Stimulated activated CD4-positive, alpha-beta T cell treated with anti-CD3 and anti-CD28 coated beads, Interleukin-2, amount 100 ng/mL, for 24 hours (primary cell): Measurements from ENCODE around the gene FHOD3.

ENCODE experiments used
- DNase-seq, 2 donors: peaks; one replicate each; pipeline ENCODE4 v3.0.0-alpha.2; 2020

FHOD3 gene

GRCh38 chr18:36296650-36297416, 680 bp upstream of the FHOD3 start:
- DNase-seq: peak in 1 of 2 donors; percentile 35

- no peak for DNase-seq
Measured at GRCh38 chr18:36298126-36298741, 721 bp downstream of the FHOD3 start.

GRCh38 chr18:36299015-36299414, 1.5 kb downstream of the FHOD3 start:
- DNase-seq: no peak

DNA sequence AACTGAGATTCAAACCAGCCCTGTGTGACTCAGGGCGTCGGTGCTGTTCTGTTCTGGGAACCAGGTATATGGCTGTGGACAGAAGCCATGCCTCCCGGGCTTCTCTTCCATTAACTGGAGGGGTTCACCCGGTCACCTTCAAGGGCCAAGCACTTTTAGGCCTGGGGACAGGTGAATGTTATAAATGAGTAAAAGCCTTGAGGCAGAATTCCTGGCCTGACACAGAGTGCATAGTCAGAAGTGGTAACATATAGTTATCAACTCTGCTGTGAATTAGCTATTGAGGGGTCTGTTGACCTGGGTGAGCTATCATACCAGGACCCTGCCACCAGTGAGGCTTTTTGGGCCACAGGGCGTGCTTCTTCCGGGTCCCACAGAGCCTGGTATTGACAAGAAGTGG, 2.7 kb downstream of the FHOD3 start:
- DNase-seq: no peak

DNA sequence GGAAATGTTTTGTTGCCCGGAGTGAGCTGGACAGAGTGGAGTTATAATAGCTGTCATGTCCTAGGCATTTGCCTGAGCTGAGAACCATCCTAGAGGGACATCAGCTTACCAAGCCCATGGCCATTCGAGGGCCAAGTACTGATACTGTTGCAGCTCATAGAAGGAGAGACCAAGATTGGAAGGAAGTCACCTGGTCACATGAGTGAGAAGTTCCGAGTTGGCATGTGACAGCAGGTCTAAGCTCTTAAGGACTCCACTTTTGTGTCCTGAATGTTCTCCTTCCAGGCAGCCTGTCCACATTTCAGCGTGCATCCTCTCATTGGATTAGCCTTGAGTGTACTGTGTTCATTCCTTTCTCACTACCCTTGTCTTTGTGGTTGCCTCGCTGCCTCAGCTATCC, 4.4 kb downstream of the FHOD3 start:
- DNase-seq: no peak

- DNase-seq: no peak
Measured at GRCh38 chr18:36302676-36303075, 5.2 kb downstream of the FHOD3 start.

DNA sequence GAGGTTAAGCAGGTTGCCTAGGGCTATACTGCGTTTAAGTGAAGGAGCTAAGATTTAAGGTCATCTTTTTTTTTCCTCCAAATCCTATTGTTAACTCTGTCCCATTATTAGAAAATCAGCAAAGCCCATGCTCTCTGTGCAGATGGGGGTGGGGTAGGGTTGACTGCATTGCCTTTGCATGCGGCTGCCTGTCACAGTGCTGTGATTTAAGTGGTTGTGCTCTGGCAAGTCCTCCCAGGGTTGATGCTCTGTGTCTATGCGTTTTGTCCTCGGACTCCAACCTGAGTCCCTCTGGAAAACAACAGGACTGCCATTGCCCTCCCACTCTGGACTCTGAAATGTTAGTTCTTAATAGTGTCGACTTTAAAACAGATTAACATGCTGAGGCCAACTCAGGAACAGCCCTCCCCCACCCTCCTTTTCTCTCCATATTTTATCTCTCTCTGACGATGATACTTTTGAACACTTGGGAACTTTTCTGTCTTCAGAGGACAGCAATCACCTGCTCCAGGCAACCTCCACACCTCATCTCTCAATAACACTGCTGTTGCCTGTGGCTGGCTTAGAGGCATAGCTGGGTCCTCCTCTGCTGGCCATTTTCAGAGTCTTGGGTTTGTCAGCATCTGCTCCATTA, 5.8 kb downstream of the FHOD3 start:
- DNase-seq: no peak

- DNase-seq: no peak
Measured at GRCh38 chr18:36304723-36305122, 7.2 kb downstream of the FHOD3 start.

GRCh38 chr18:36305375-36305774, 7.9 kb downstream of the FHOD3 start:
- DNase-seq: no peak

DNA sequence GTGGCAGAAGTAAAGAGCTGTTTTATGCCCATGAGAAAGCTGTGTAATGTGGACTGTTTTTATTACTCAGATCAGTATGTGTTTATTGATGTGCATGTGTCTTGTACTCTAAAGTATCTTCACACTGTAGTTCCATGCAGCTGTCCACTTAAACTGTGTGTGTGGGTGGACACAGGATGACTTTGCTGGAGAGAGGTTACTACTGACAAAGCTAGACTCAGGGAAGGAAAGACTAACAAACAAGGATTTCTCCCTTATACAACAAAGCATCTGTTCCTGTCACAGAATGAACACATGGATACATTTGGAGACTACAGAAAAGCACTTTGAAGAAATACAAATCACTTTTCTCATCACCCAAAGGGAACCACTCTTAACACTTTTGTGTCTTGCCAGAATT, 10.0 kb downstream of the FHOD3 start:
- no peak for DNase-seq

DNA sequence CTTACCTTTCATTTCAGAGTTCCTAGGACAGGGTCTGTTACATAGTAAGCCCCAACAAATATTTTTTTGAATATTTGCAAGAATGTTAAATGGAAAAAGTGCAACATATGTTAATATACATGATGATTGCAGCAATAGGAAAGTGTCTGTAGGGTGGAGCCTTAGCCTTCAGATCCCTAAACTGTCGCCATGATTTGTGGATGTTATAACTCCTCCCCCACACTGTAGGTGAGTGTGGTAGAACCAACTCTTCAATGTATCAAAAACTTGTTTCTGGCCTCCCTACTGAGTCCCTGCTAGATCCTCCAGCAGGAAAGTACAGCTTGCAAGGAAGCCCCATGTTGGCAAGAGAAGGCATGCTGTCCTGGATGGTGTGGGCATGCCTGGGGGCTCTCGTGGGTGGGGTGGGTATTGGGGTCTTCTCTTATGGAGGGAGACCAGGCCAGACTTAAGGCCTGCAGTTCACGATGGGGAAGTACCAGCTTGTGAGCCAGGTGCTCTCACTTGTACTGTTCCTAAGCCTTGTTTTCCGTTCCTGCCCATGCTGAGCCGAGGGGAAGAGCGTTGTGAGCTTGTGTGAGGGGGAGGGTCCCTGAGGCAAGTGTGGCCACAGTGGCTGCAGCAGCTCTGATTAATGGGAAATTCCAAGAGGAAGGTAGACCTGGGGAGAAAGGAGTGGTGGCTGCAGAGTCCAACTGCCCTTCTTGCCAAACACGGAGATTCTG, 11.4 kb downstream of the FHOD3 start:
- DNase-seq: no peak

DNA sequence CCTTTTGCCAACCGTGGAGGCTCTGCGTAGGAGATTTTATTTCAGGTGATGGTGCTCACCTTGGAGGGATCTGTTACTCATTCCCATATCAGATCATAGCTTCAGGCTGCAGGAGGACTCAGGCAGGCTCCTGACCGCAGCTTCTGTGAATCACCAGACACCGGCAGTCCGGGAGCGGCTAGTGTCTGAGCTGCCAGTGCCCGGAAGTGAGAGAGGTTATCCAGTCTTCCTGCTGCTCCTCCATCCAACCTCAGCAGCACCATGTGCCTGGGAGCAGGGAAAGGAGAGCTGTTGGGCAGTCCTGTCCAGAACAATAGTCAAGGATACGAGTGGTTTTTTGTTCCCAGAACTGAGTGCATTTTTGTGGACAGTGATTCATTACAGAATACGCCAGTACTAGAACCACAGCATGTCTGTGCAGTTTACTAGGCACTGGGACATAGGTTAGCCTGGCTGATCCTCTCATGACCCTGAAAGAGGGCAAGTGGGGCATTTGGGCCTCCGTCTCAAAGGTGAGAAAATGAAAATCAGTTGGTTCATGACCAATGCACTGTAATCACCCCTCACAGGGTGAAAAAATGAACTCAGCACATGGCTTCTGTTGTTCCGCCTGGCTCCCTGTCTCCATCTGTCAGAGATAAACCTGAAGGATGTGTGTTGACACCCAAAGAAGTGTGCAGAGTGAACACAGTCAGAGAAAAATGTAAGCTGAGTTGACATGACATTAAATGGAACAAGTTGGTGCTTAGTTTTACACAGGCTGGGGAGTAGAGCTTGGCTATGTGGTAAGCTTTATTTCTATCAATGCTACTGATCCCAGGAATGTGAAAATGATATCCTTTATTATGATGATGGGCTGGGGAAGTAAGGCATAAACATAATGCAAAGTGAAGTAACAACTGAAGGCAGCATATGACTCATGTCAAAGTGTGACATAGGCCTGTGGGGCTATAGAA, 12.2 kb downstream of the FHOD3 start:
- DNase-seq: no peak

- no peak for DNase-seq
Measured at GRCh38 chr18:36311026-36311570, 13.6 kb downstream of the FHOD3 start.

DNA sequence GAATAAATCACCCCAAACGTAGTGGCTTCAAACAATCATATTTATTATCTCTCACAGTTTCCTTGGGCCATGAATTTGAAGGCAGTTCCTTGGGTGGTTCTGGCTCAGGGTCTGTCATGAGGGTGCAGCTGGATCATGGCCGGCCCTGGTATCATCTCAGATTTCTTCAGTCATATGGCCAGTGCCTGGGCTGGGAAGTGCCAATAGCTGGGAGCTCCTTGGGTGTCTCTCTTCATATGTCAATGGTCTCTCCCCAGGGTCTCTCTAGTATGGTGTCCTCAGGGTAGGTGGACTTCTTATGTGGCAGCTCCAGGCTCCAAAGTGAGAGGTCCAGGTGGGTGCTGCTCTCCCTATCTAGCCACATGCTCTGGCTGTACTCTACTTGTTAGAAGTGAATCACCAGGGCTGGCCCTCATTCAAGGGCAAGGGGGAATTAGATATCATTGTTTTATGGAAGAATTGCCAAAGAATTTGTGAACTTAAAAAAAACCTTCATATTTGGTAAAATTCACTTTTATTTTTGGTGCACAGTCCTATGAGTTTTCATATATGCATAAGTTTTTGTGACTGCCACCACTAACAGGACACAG, 15.4 kb downstream of the FHOD3 start:
- no peak for DNase-seq

- DNase-seq: no peak
Measured at GRCh38 chr18:36314098-36314497, 16.6 kb downstream of the FHOD3 start.

GRCh38 chr18:36314754-36315153, 17.2 kb downstream of the FHOD3 start:
- DNase-seq: no peak

DNA sequence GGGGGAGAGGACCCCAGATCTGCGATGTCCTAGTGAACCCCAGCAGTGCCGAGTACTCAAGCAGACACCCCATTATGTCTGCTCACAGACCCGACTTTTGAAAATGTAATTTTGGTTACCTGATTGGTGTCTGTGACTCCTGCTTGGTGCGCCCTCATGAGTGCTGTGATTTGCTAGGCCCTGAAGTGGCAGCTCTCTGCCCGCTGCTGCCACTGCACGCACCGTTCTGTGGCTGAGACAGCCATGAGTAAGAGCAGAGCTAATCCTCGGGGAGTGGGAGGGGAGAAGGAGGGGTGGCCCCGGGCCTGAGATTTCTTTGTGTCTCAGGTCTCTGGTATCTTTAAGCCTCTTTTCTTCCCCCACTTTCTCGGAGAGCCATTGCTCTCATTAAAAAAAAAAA, 18.2 kb downstream of the FHOD3 start:
- DNase-seq: no peak

DNA sequence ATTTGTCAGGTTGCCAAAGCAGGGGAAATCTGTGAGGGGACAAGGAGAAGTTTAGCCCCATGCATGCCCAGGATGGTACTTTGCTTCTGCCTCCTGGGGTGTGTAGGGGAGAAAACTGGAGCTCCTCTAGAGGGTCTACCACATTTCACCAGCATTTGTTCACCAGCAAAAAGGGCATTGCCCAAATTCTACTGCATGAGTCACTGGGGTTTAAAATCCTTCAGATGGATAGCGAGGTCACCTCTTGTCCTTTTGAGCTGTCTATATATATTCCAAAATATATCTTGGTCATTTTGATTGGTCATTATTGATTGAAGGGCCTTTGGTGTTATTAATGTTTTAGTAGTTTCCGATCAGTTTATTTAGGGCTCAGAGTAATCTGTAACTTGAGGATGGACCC, 18.7 kb downstream of the FHOD3 start:
- DNase-seq: no peak

- no peak for DNase-seq
Measured at GRCh38 chr18:36321658-36322407, 24.3 kb downstream of the FHOD3 start.

- DNase-seq: no peak
Measured at GRCh38 chr18:36322408-36322728, 24.9 kb downstream of the FHOD3 start.

DNA sequence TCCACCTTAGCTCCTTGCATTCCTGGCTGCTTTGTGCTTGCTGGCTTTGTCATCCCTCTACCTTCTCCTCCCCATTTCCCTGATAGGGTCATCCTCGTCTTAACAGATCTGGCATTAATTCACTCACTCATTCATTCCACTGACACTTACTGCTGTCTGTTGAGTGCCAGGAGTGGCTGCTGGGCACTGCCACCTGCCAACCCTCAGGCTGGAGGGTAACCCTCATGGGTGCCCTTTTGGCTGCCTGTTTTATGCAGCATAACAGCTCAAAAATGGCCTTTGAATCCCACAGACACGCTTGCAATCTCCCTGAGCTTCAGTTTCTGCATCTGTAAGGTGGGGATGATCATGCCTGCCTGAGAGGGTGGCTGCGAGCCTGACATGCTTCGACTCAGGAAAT, 25.2 kb downstream of the FHOD3 start:
- DNase-seq: no peak
